RWPE1 (cell line): Measurements from ENCODE around the gene SHE.

Source experiments
- CTCF ChIA-PET: fragments of 350-600 bp; sonication (Branson Sonifier 250); formaldehyde crosslinking; extraction: SDS; loops from one replicate; lab custom pipeline; 2021; lab: Yijun Ruan, JAX
- POLR2A ChIA-PET: fragments of 400-600 bp; formaldehyde crosslinking; extraction: SDS; loops from one replicate; lab custom pipeline; 2020; ENCODE audit warnings: antibody characterized with exemption; ENCODE audit not compliant: low non-redundant PET; lab: Yijun Ruan, JAX
- DNase-seq: peaks from one replicate; pipeline ENCODE4 v3.0.0; 2012; ENCODE audit warnings: low spot score
- H3K27ac ChIP-seq: fragments of 450-650 bp; 2 replicates; pipeline ENCODE4 v1.5.1; 2017
- CTCF ChIP-seq: fragments of 450-650 bp; conservative IDR thresholded peaks from 2 replicates; pipeline ENCODE4 v1.5.1; 2017; ENCODE audit warnings: low read depth, mild to moderate bottlenecking

Gene SHE

DNA sequence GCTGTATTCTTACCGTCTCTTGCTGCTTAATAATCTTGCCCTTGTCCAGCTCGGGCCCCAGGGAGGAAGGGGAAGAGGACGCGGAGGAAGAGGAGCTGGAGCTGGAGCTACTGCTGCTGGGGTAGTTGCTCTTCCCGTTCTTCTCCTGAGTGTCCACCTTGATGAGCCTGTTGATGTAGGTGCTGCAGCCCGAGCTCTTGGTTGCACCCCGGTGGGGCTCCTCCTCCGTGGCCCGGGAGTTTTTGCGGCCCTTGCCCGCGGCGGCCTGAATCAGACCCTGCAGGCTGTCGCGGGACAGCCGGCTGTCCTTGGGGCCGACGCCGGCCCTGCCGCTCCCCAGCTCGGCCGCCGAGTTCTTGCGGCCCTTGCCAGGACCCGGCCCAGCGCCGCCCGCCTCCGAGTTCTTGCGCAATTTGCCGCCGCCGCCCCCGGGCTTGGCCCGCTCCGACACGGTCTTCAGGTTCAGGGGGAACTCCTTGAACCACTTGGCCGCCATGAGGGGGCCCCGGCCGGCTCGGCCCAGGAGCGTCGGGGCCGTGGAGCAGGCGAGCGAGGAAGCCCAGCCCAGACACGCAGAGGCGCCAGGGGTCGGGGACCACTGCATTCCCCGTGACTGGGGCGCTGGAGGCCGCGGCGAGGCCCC, 668 bp downstream of the SHE start:
- TF ChIP-seq CTCF: no peak
- ChIA-PET POLR2A (no interaction called here), CTCF (no interaction called here)
- no peak overlapping the region for H3K27ac ChIP-seq
- DNase-seq: no peak

- TF ChIP-seq CTCF: no peak
- DNase-seq: no peak
- CTCF ChIA-PET: no interaction called here
- POLR2A ChIA-PET: no interaction called here
- H3K27ac ChIP-seq: no peak overlapping the region
Measured at GRCh38 chr1:154500533-154500932, 1.7 kb downstream of the SHE start.

DNA sequence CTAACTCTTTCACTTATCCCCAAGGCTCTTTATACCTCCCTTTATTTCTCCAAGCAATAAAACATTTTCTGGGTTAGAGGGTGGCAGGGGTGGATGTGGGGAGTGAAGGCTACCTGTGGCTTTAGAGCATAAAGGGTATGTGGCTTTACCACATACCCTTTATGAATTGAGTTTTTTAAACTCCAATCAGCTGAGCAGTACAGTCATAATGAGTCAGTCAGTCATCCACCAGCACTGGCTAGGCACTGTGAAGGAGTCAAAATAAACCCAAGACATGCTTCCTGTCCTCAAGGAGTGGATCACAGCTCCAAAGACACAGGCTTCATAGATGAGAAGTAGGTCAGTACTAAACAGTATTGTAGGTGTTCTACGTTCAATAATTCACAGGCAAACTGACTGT, 2.8 kb downstream of the SHE start:
- H3K27ac ChIP-seq: no peak overlapping the region
- TF ChIP-seq CTCF: no peak
- ChIA-PET POLR2A (no interaction called here), CTCF (no interaction called here)
- DNase-seq: no peak

DNA sequence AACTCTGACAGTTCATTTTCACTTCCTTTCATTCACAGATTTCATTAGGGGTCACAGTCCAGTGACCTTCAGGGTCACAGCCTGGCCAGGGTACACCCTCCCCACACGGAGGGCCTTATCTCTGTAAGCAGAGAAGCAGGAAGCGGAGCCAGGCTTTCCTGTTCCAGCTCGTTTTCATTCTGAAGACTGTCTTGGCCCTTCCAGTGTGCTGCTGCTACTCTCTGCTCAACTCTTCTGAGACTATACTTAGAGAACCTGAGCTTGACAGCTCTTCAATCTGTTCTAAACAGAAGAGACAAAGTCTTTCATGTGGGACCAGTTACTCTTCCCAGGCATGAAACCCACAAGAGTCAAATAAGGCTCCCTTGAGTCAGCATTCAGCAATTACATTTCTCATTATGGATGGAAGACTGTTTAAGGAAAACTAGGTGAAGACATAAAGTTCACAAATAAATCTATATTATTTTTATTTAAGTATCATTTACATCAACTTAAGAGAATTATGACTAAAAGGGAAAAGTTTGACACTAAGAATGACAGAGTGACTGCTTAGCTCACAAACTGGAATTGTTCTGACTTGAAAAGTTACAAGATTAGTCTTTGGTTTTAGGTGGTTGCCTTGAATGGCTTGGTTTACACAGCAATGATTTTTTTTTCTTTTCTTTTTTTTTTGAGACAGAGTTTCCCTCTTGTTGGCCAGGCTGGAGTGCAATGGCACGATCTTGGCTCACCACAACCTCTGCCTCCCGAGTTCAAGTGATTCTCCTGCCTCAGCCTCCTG, 5.0 kb downstream of the SHE start:
- CTCF ChIA-PET: interaction anchor here (0.5 to 0.7 kb wide), 2 partner anchors 9 to 823 kb away, joined by 3 to 6 read pairs; partner anchors contain the start of gene RUSC1
- no peak for TF ChIP-seq CTCF
- DNase-seq: no peak
- no peak overlapping the region for H3K27ac ChIP-seq
- POLR2A ChIA-PET: no interaction called here

- H3K27ac ChIP-seq: no peak overlapping the region
- ChIA-PET CTCF (no interaction called here), POLR2A (no interaction called here)
- DNase-seq: no peak
- no peak for TF ChIP-seq CTCF
Measured at GRCh38 chr1:154496383-154496782, 5.8 kb downstream of the SHE start.

- POLR2A ChIA-PET: no interaction called here
- no peak for DNase-seq
- CTCF ChIA-PET: no interaction called here
- no peak overlapping the region for H3K27ac ChIP-seq
- no peak for TF ChIP-seq CTCF
Measured at GRCh38 chr1:154495496-154496273, 6.5 kb downstream of the SHE start.
